DMS114 treated with DMSO at 0.1 percent for 48 hours (cell line): ENCODE results near the gene PLPP4.

Experiments used
- DNase-seq: peaks from one replicate; lab custom pipeline; 2025; ENCODE audit not compliant: unreplicated experiment; lab: John Stamatoyannopoulos, UW

Gene PLPP4

GRCh38 chr10:120607016-120607709 is 150.1 kb downstream of the PLPP4 start:
- DNase-seq = no peak

- DNase-seq = no peak
Measured at GRCh38 chr10:120607710-120608703, 151.0 kb downstream of the PLPP4 start.

- no peak for DNase-seq
Measured at GRCh38 chr10:120609006-120609405, 152.0 kb downstream of the PLPP4 start.

GRCh38 chr10:120610791-120611190 is 153.8 kb downstream of the PLPP4 start:
- no peak for DNase-seq

GRCh38 chr10:120612756-120613155 is 155.7 kb downstream of the PLPP4 start:
- no peak for DNase-seq

- no peak for DNase-seq
Measured at GRCh38 chr10:120613180-120613579, 156.2 kb downstream of the PLPP4 start.

- DNase-seq = no peak
Measured at GRCh38 chr10:120614680-120615079, 157.7 kb downstream of the PLPP4 start.

GRCh38 chr10:120616311-120616911 is 159.4 kb downstream of the PLPP4 start:
- DNase-seq = no peak

- no peak for DNase-seq
Measured at GRCh38 chr10:120628197-120628596, 171.2 kb downstream of the PLPP4 start.

- DNase-seq = no peak
Measured at GRCh38 chr10:120630266-120630665, 173.2 kb downstream of the PLPP4 start.

- no peak for DNase-seq
Measured at GRCh38 chr10:120632047-120632446, 175.0 kb downstream of the PLPP4 start.

- no peak for DNase-seq
Measured at GRCh38 chr10:120632942-120633341, 175.9 kb downstream of the PLPP4 start.

- no peak for DNase-seq
Measured at GRCh38 chr10:120634659-120635058, 177.6 kb downstream of the PLPP4 start.
